ENCODE measurements around the gene KAZN. TPM values are rescaled to one million over a fixed set of nuclear protein-coding genes. Genes with fewer than 3 reads are reported as not detected.

The KAZN gene
- polyA plus RNA-seq, 1 of the 3 experiments (the other 2 are of a cell fraction) = 6.8 TPM

DNA sequence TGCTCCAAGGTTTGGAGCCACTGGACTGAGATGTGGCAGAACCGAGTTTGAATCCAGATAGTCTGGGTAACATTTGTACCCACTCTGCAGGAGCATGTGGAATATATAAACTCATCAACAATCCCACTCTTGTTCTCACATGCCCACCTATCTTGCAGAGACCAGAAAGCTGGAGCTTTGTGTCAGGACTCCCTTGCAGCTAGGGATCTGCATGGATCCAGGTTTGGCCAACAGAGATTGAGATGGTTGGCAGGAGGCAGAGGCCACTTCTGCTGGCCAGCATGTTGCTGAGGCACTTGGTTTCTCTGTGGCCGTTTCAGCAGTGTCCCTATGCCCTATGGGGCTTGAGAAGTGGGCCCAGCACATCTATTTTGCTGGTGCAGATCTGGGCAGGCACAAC is 208.3 kb downstream of the KAZN start:
- H2AFZ ChIP-seq (ENCODE audit: low read depth) = no peak overlapping the region
- no peaks in the 10 kb centered on the region for H3K9me3 ChIP-seq
- H3K36me3 ChIP-seq (replicated peaks in 1 of 2; ENCODE audit: control insufficient read depth in 1 of 2, insufficient read depth in 2 of 2, low read length in 1 of 2) = no peaks in the 10 kb centered on the region
- 0% methylated on average over 1 of the region's 2 CpGs for WGBS (ENCODE audit: low lambda C conversion rate)
- H3K9me2 ChIP-seq = no peaks in the 10 kb centered on the region
- DNase-seq = no peak
- H3K9ac ChIP-seq = no peak overlapping the region
- no peaks in the 10 kb centered on the region for H4K20me1 ChIP-seq (ENCODE audit: insufficient read depth)
- TF ChIP-seq, protein P1, sequence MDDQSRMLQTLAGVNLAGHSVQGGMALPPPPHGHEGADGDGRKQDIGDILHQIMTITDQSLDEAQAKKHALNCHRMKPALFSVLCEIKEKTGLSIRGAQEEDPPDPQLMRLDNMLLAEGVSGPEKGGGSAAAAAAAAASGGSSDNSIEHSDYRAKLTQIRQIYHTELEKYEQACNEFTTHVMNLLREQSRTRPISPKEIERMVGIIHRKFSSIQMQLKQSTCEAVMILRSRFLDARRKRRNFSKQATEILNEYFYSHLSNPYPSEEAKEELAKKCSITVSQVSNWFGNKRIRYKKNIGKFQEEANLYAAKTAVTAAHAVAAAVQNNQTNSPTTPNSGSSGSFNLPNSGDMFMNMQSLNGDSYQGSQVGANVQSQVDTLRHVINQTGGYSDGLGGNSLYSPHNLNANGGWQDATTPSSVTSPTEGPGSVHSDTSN (IDR thresholded peaks at IDR 0.05) = no peak
- TF ChIP-seq EZH2phosphoT487 (IDR thresholded peaks at IDR 0.05; ENCODE audit: borderline replicate concordance, low read depth) = no peak
- TF ChIP-seq, protein P2, sequence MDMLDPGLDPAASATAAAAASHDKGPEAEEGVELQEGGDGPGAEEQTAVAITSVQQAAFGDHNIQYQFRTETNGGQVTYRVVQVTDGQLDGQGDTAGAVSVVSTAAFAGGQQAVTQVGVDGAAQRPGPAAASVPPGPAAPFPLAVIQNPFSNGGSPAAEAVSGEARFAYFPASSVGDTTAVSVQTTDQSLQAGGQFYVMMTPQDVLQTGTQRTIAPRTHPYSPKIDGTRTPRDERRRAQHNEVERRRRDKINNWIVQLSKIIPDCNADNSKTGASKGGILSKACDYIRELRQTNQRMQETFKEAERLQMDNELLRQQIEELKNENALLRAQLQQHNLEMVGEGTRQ (IDR thresholded peaks at IDR 0.05; ENCODE audit: borderline replicate concordance, low read depth, low read length) = no peak
- TF ChIP-seq FOXJ3 (CRISPR knock-in tag; IDR thresholded peaks at IDR 0.05) = no peak
- TF ChIP-seq, protein P3, sequence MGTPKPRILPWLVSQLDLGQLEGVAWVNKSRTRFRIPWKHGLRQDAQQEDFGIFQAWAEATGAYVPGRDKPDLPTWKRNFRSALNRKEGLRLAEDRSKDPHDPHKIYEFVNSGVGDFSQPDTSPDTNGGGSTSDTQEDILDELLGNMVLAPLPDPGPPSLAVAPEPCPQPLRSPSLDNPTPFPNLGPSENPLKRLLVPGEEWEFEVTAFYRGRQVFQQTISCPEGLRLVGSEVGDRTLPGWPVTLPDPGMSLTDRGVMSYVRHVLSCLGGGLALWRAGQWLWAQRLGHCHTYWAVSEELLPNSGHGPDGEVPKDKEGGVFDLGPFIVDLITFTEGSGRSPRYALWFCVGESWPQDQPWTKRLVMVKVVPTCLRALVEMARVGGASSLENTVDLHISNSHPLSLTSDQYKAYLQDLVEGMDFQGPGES (IDR thresholded peaks at IDR 0.05; ENCODE audit: low read depth, low read length) = no peak
- TF ChIP-seq TCF12 (IDR thresholded peaks at IDR 0.05) = no peak
- TF ChIP-seq, protein P4, sequence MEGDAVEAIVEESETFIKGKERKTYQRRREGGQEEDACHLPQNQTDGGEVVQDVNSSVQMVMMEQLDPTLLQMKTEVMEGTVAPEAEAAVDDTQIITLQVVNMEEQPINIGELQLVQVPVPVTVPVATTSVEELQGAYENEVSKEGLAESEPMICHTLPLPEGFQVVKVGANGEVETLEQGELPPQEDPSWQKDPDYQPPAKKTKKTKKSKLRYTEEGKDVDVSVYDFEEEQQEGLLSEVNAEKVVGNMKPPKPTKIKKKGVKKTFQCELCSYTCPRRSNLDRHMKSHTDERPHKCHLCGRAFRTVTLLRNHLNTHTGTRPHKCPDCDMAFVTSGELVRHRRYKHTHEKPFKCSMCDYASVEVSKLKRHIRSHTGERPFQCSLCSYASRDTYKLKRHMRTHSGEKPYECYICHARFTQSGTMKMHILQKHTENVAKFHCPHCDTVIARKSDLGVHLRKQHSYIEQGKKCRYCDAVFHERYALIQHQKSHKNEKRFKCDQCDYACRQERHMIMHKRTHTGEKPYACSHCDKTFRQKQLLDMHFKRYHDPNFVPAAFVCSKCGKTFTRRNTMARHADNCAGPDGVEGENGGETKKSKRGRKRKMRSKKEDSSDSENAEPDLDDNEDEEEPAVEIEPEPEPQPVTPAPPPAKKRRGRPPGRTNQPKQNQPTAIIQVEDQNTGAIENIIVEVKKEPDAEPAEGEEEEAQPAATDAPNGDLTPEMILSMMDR (IDR thresholded peaks at IDR 0.05) = no peak
- no peak for TF ChIP-seq ELF1 (IDR thresholded peaks at IDR 0.05)
- TF ChIP-seq RCOR1 (IDR thresholded peaks at IDR 0.05; ENCODE audit: low read length) = no peak
- TF ChIP-seq YY1 (IDR thresholded peaks at IDR 0.05; ENCODE audit: low read depth) = no peak
- TF ChIP-seq JUND (IDR thresholded peaks at IDR 0.05) = no peak
- TF ChIP-seq, protein P5, sequence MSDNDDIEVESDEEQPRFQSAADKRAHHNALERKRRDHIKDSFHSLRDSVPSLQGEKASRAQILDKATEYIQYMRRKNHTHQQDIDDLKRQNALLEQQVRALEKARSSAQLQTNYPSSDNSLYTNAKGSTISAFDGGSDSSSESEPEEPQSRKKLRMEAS (IDR thresholded peaks at IDR 0.05; ENCODE audit: low read depth) = no peak
- TF ChIP-seq GATA2 (CRISPR knock-in tag; IDR thresholded peaks at IDR 0.05) = no peak
- TF ChIP-seq SIN3A (IDR thresholded peaks at IDR 0.05; ENCODE audit: borderline replicate concordance, low read depth, low read length) = no peak
- TF ChIP-seq RXRA (IDR thresholded peaks at IDR 0.05; ENCODE audit: borderline replicate concordance, low read depth) = no peak
- TF ChIP-seq SMC3 (IDR thresholded peaks at IDR 0.05; ENCODE audit: low read depth, low read length) = no peak
- TF ChIP-seq POLR2AphosphoS5 (IDR thresholded peaks at IDR 0.05; ENCODE audit: low read depth, low read length) = no peak
- TF ChIP-seq, protein P6, sequence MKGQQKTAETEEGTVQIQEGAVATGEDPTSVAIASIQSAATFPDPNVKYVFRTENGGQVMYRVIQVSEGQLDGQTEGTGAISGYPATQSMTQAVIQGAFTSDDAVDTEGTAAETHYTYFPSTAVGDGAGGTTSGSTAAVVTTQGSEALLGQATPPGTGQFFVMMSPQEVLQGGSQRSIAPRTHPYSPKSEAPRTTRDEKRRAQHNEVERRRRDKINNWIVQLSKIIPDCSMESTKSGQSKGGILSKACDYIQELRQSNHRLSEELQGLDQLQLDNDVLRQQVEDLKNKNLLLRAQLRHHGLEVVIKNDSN (IDR thresholded peaks at IDR 0.05; ENCODE audit: borderline replicate concordance, low read depth) = no peak
- TF ChIP-seq MEF2A (IDR thresholded peaks at IDR 0.05; ENCODE audit: borderline replicate concordance, low read depth) = no peak
- no peaks in the 10 kb centered on the region for H3K79me2 ChIP-seq (ENCODE audit: insufficient read depth)
- ChIA-PET CTCF (interaction anchor here (0.7 kb wide), 1 partner anchor 221 kb away, joined by 3 read pairs; no protein-coding TSS in a partner anchor), POLR2A (no interaction called here)
- H3K27me3 ChIP-seq (ENCODE audit: insufficient read depth) = no peaks in the 10 kb centered on the region
- no peak overlapping the region for H3K27ac ChIP-seq (ENCODE audit: low read depth in 2 of 2, low read length in 1 of 2)
- no peak overlapping the region for H3K4me2 ChIP-seq
- no peaks in the 10 kb centered on the region for H3F3A ChIP-seq (replicated peaks; ENCODE audit: insufficient read depth)
- no peak overlapping the region for H3K4me3 ChIP-seq (ENCODE audit: low read depth in 2 of 2, low read length in 1 of 2)
- H3K4me1 ChIP-seq (ENCODE audit: control insufficient read depth in 1 of 2, insufficient read depth in 2 of 2, low read depth in 1 of 2, low read length in 1 of 2) = no peaks in the 10 kb centered on the region
